ENCODE data around the gene ENO3.

ENO3 gene

DNA sequence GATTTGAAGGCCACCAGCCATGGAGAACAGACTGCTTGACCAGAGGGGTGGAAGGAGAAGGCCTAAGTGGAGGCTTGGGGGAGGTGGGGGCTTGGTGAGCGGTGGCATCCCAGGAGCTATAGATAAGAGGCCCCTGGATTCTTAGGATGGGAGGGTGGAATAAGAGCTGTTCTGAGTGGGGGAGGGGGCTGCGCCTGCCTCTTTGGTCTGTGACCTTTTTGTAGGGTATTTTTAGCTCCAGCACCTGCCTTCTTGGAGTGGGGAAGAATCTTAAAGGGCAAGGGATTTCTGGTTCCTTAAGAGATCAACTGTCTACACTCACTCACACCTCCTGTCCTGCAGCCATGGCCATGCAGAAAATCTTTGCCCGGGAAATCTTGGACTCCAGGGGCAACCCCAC is 567 bp downstream of the ENO3 start:
- DNase-seq, result no peak

DNA sequence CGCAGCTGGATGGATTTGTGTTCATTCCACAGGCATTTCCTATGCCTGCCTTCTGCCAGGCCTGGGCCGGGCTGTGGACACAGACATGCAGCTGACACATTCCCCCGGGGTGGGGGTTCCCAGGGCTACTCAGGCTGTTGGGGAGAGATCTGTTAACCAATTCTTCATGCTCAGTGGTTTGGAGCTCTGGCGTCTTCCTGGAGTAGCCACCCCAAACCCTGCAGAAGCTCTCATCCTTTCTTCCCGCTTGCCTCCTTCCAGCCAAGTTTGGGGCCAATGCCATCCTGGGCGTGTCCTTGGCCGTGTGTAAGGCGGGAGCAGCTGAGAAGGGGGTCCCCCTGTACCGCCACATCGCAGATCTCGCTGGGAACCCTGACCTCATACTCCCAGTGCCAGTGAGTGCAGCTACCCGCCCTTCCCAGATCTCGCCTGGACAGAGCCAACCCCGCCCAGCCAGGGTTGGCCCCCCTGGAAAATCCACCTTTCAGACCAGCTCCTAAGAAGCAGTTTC is 2.6 kb downstream of the ENO3 start:
- DNase-seq, result no peak

DNA sequence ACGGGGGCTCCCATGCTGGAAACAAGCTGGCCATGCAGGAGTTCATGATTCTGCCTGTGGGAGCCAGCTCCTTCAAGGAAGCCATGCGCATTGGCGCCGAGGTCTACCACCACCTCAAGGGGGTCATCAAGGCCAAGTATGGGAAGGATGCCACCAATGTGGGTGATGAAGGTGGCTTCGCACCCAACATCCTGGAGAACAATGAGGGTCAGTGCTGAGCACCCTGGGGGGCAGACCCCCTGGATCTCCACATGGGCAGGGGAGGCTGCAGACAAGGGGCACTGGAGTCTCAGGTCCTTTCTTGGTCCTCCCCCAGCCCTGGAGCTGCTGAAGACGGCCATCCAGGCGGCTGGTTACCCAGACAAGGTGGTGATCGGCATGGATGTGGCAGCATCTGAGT is 4.2 kb downstream of the ENO3 start:
- no peak for DNase-seq

DNA sequence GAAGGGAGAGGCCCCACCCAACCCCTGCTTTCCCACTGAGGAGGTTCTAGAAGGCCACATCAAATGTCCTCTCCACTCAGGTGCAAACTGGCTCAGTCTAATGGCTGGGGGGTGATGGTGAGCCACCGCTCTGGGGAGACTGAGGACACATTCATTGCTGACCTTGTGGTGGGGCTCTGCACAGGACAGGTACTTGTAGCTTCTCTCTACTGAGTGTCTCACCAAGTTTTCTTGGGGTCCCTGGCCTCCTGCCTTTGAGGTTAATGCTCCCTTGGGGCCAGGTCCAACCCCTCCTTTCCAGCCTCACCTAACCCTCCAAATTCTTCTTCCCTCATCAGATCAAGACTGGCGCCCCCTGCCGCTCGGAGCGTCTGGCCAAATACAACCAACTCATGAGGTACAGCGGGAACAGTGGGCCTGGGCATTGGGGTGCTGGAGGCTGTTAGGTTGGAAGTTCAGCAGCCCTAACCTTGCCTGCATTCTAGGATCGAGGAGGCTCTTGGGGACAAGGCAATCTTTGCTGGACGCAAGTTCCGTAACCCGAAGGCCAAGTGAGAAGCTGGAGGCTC is 5.7 kb downstream of the ENO3 start:
- no peak for DNase-seq

DNA sequence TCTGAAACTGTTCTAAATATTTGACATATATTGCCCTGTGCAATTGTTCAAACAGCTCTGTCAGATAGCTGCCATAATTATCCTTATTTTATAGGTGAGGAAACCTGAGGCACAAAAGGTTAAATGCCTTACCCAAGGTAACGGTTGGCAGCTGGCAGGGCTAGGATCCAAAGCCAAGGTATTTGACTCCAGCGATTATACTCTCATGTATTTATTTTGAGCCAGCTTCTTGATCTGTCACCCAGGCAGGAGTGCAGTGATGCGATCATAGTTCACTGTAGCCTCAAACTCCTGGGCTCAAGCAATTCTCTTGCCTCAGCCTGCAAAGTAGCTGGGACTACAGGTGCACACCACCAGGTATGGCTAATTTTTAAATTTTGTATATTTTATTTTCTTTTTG is 7.2 kb downstream of the ENO3 start:
- DNase-seq, result no peak

DNA sequence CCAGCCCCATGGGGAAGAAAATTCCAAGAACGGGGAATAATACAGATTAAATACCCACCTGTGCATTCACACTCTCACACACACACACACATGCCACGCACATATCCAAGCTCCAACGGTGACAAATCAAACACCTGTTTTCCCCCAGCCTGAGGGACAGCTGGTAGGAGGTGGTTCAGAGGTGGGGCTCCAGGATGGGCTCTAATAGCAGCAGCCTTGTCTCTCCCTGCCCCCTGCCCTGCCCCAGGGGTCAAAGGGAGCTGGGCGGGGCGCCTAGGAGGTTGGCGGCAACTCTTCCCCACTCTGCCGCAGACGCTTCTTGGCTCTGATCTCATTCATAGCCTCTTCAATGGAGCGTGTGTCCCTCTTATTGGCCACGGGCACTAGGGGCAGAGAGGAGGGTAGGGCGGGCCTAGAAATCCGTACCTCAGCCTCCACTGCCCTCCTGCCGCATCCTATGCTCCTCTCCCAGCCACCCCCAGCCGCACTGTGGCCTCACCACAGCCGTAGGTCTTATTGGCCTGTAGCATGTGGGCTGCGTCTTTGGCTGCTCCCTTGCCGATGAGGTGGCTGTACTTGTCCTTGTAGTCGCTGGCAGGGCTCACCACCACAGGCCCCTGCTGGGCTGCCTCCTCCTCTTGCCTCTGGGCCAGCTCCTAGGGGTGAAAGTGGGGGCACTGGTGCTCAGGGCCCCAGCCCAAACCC is 8.5 kb downstream of the ENO3 start:
- no peak for DNase-seq

DNA sequence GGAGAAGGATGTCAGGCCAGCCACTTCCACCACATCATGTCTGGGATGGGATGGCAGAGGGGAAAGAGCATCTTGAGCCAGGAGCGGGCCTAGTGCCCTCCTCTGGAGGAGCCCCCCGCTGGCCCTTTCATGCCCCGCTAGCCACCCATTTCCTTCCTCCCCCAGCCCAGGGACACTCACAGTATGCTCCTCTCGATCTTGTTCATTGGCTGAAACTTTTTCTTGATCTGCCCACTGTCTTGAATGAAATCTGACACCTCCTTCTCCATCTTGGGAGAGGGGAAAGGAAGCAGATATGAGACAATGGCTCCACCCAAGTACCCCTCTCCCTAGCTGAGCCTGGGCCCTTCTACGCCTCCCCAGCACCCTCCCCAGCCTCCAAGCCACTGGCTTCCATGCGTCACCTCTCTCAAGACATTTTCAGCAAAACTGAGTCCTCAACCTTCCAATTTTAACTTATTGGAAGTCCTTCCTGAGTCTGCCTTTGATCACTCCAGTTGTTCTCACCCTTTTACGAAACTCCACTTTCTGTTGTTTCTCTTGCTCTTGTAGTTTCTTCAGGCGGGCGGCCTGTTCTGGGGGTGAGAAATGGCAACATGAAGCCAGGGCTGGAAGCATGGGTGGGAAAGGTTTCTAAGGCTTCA is 9.5 kb downstream of the ENO3 start:
- DNase-seq, result no peak

DNA sequence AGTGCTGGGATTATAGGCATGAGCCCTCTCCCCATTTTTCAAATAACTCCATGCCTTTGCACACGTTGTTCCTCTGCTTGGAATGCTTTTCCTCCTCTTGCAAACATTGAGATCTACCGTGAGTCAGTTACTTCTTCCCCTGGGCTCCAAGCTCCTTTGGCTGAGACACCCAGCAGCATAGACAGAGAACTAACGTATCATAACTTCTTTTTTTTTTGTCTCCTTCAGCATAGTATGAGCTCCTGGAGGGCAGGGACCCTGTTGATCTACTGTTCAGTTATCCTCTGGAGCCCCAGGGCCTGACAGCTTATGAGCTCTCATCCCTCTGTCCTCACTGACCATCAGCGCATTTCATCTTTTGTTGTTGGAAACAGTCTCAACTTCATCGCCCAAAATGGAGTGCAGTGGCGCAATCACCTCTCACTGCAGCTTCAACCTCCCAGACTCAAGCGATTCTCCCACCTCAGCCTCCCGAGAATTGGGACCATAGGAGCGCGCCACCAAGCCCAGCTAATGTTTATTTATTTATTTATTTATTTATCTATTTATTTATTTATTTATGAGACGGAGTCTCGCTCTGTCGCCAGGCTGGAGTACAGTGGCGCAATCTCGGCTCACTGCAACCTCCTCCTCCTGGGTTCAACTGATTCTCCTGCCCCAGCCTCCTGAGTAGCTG is 14.5 kb downstream of the ENO3 start:
- no peak for DNase-seq

DNA sequence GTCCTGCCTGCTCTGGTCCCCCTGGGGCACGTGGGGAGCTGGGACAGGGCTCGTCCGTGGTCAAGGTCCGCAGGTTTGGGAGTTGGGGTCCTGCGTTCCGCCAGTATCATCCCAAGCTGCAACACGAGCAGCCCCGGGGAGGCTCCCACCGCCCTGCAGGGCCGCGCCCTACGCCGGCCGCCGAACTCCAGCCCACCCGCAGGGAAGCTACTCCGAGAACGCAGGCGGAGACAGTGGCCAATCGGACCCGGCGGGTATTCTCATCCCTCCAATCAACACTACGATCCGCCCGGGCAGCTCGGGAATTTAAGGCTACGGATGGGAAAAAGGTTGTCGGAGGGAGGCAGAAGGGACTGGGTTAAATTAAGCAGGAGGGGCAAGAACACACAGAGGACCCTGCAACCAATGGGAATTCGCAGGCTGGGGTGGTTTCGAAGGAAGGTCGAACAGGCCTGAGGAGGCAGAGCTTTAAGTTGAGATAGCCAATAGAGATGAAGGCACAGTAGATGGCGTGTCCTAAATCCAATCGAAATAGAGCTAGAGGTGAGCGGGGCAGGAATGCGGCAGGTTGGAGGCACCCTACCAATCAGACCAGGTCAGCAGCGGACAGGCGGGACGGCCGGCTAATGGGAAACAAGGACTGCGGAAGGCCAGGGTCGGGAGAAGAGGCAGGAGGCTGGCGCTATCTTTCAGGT is 16.1 kb downstream of the ENO3 start:
- peak; percentile 97 for DNase-seq

DNA sequence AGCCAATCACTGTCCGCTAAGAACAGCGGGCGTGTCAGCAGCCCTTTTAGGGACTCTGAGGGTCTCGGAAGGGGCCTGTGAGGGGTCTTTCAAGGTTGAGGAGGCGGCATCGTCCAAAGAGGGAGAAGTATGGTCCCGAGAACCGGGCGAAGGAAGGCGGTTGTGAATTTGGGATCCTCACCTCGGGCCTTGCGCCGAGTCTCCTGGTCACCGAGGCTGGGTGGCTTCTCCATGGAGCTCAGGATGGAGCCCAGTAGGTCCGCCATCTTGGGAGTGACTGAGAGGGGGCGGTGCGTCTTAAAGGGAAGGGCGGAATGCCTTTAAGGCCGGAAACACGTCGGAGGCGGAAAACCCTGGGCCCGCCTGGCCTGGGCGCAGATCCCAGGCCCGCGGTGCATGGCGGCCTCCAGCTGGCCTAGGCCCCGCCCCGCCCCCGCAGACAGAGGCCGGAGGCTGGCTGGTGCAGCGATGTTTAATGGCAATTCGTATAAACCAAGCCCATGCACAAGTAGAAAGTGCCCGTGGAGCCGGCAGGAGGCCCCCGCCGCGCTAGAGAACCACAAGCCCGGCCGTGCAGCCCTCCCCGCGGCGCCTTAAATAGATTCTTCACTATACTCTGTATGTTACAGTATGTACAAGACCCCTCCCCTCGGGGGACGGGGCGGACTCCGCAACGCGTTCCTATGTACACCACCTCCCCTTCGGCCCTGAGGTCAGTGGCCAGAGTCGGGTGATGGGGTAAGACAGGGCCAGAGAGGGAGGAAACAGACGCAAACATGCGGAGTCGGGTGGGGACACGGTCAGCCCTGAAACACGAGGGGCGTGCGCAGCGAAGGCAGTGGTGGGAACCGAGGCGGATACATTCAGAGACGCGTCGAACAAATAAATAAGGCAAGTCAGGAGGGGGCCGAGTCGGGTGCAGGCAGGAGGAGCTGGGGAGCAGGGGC is 16.9 kb downstream of the ENO3 start, which contains the start of gene SPAG7:
Gene SPAG7 (minus strand): TSS at position 279 of the 947 bp plus-strand sequence. CDS start 13 bp downstream, at position 266.
- peak; percentile 93 for DNase-seq

DNA sequence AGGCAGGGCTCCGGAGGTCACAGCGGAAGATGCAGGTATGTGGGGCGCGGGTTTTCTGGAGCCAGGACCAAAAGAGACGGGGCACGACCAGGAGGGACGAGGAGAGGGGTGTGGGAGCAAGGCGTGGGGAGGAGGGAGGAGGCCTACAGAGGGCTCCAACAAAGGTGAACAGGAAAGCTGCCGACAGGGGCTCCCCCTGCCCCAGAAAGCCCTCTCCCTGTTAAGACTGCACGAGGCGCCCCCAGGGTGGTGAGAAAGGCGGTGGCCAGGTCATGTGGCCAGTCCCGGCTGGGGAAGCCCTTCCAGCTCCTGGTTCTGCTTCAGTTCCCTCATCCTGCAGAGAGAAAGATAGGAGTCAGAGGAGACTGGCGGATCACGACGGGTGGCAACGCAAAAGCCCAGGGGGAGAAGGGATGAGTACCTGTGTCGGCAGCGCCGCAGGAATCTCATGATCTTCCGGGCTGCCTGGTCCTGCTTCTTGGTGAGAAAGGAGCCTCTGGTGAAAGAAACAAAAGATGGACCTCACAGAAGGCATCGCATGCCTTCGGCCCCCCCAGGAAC is 17.6 kb downstream of the ENO3 start:
- no peak for DNase-seq

DNA sequence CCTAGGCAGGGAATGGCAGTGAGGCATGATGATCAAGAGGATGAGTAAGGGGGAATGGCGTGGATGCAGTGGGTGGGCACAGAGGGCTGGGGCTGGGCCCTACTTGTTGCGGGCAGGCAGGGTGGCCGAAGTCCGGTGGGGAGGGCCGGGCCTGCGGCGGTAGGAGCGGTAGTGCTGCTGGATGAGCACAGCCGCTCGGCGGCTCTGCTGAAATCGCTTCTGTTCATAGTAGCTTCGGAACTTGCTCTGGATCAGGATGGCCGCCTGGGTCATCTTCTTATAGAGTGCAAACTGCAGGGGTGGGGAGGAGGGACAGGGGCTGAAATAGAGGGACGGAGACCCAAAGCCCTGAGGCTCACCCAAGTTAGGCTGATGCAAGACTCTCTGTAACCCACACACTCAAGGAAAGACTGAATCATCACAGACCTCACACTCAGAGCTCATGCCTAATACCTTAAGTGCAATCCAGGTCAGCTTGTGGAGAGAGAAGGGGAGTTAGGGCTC is 18.2 kb downstream of the ENO3 start:
- DNase-seq, result no peak

DNA sequence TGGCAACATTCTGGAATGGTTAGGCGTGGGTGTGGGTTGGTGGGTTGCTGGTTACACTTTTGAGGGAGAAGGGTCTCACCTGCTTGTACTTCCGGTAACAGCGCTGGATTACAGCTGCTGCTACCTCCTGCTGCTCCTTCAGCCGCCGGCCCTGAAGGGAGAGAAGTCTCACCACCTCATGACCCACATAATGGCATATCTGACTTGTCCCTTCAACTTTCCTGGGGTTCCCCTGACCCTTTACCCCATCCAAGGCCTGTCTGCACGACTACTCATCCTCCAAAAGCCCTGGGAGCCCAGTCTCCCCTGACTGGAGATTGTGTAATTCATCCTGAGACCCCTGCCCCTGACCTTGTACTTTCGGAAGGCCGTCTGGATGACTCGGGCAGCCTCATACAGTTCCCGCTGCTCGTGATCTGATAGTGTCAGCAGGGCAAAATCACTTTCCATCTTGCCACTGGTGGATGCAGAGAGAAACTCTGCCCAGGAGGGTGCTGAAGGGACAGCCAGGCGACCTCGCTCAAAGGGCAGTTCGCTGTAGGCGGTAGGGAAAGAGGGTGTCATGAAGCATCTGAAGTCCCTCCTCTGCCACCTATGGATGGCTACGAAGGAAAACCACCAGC is 18.7 kb downstream of the ENO3 start:
- DNase-seq, result no peak

DNA sequence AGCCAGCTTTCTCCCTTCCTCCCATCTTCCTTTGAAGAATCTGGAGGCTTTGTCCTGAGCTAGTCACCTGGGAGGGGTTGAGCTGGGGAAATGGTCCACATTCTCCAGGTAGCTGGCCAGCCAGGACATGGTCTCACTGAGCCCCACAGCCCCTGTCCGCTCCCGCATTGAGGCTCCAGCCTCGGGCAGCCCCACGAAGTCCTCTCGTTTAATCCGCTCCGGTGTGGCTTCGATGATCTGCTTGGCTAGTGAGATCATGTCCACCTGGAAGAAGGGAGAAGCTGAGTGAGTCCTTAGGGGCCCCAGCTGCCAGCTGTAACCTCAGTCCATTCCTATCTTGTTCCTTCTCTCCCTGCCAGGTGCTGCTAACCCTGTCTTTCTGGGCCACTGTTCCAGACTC is 19.4 kb downstream of the ENO3 start:
- no peak for DNase-seq

DNA sequence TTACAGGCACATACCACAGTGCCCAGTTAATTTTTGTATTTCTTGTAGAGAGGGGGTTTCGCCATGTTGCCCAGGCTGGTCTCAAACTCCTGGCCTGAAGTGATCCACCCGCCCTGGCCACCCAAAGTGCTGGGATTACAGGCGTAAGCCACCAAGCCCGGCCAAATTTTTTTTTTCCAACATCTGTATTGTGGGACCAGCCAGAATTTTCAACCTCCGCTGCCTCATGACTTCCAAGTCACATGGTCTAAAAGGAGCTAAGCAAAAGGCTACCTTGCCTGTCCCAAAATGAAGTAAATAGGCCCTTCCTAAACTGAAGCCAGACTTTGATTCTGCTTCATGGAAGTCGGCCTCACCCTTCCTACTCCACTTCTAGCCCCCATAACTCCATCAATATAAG is 20.9 kb downstream of the ENO3 start:
- no peak for DNase-seq

DNA sequence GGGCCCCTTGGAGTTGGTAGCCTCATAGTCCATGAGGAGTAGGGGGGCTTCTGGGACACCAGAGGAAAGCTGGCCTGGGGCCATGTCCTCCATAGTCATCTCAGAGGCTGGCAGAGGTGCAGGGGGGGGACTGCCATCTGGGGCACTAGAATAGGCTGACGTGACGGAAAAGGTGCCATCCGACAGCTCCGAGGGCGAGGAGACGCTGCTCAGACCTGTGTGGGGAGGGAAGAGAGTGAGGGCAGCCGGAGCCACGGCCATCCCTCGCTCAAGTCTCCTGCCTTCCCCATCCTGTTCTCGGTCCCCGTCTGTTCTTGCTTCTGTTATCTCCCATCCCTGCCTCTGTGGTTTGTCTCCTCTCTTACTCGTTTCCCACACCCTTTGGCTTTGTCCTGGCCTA is 21.4 kb downstream of the ENO3 start:
- DNase-seq, result no peak

DNA sequence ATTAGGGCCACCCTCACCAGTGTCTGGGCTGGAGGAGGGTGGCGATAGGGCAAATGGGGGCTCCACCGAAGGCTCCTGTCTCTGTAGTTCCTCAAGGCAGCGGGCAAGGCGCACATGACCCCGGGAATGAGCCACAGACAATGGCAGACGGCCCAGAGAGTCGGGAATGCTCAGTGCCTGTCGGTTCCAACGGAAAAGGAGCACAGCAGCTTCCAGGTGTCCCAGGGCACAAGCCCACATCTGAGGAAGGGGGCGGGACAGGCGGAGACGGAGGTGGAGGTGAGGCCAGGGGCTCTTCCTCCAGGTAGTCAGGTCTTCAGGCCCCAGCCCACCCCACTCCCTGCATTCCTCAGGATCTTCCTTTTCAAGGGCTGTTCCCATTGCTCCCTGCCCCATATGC is 21.8 kb downstream of the ENO3 start:
- no peak for DNase-seq

DNA sequence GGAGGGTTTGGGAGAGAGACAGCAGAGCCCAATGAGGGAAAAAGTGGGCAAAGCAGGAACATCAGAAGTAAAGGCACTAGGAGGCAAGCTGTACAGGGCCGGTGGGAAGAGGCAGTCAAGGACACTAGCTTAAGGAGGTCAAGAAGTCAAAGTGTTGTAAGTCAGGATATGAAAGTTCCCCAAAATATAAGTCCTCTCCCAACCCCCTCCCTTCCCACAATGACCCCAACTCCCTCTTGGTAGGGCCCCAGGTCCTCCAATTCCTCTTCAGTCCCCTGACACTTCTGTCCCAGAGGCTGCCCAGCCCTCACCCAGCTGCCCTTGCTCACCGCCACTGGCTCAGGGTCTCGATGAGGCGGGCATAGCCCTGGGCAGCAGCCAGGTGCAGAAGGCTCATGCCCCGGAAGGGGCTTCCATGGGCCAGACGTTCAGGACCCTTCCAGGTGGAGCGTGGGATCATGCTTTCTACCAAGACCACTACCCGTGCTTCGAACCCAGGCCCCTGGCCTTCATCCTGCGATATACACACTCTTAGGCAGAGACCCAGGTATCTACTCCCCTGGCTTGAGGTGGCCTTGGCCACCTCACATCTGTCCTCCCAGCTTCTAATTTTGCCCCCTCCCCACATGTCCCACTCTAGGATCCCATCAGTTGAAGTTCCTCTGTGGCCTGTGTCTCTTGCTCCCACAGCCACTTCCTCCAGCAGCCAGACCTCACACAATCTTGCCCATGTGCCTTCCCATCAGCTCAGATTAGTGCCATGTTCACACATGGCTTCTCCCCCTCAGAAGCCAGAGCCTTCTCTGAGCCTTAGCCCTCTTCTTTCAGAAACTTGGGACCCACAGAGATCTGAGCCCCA is 22.6 kb downstream of the ENO3 start:
- DNase-seq, result no peak

DNA sequence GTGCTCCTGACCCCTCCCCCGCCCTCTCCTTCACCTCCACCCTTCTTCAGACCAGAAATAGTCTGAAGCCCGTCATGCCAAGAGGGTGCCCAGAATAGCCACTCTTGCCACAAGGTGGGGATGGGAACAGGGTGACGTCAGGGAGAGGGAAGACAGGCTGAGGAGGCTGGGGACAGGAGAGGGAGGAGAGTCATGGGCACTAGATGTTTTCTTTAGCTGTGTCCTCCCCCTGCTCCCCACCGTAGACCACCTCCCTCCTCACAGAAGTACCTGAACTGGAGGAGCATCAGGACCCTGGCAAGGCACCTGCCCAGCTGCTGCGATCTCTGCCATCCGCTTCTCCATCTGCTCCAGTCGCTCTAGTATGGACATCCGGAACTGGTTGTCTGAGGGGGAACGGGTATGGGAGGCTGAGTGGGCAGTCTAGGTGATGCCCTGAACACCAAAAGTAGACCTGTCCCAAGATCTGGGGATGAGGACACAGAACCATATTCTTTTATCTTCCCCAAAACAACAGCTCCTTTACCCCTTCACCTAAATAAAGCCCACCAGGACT is 23.3 kb downstream of the ENO3 start:
- DNase-seq, result no peak

DNA sequence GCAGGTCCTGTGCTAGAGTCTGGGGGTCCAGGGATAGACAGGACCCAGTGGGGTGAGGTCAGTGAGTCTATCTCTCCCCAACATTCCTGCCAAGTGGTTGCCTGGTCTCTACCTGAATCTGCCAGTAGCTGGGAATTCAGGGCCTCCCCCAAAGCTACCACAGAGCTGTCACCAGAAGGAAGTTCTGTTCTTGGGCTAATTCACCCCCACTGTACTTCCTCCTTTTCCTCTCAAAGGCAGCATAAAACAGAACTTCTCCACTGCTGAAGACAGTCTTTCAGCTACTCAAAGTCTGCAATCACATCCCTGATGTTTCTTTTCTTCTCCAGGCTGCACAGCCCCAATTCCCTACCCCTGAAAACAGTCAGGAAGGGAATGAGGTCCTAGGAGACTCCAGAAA is 27.8 kb downstream of the ENO3 start:
- DNase-seq, result no peak
